Measurements from ENCODE around the gene PFDN6. TPM values are rescaled to one million over a fixed set of nuclear protein-coding genes. Genes with fewer than 3 reads are reported as not detected.
A peak's percentile ranks its signal among the peaks of the same experiment; 100 is the strongest.

Gene PFDN6
- total and polyA plus RNA-seq, 2 of the 13 experiments (the other 11 are each of a cell fraction or from before 2014, with no cell fraction given), result 75.5 to 87.0 TPM

DNA sequence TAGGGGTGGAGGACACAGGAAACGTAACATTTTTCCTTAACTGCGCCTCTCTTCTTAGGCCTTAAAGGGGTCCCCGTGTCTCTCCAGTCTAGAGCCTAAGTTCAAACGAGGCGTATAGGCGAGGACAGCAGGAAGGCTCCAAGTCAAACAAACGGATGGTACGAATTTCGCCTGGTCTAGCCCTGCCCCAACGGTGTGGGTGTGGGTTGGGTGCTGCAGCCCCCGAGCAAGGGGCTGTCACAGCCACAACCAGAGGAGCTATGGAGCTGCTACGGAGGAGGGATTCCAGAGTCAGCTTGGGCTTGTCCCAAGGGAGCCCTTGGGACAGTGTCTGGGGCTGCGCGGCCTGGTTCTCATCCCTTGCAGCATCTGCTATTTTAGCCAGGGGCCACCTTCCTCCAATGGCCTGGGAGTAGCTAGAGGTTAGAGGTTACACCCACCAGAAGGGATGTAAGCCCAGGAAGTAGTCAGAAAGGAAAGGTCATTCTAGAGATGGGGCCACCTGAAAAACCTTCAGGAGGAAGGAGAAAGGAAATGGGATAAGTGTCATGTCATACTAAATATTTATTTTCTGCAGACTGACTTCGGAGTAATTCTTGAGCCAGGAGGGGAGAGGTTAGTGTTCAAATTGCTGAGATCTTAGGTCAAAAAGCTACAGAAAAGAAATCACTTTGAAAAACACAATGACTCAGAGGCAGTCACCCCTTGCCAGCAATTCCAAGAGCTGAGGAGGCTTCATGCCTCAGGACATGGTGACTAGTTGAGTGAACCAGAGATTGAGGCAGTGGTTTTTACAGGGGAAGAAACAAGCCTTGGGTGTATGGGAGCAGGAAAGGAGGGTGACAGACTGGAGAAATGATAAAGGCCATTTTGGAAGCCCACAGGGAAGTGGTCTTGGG lies 39.4 kb upstream of the PFDN6 start (continued):
- TF ChIP-seq, protein P1, sequence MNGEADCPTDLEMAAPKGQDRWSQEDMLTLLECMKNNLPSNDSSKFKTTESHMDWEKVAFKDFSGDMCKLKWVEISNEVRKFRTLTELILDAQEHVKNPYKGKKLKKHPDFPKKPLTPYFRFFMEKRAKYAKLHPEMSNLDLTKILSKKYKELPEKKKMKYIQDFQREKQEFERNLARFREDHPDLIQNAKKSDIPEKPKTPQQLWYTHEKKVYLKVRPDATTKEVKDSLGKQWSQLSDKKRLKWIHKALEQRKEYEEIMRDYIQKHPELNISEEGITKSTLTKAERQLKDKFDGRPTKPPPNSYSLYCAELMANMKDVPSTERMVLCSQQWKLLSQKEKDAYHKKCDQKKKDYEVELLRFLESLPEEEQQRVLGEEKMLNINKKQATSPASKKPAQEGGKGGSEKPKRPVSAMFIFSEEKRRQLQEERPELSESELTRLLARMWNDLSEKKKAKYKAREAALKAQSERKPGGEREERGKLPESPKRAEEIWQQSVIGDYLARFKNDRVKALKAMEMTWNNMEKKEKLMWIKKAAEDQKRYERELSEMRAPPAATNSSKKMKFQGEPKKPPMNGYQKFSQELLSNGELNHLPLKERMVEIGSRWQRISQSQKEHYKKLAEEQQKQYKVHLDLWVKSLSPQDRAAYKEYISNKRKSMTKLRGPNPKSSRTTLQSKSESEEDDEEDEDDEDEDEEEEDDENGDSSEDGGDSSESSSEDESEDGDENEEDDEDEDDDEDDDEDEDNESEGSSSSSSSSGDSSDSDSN (CRISPR knock-in tag; IDR thresholded peaks at IDR 0.05), result peak; percentile 11; the same call in 1 of the 2 replicates
- TF ChIP-seq PCBP1 (IDR thresholded peaks at IDR 0.05; ENCODE audit: borderline replicate concordance, low read depth, low read length) (no peak), ZNF703 (CRISPR knock-in tag; IDR thresholded peaks at IDR 0.05; ENCODE audit: borderline replicate concordance) (peak; percentile 39; the same call in 1 of the 2 replicates), FOXK1 (CRISPR knock-in tag; IDR thresholded peaks at IDR 0.05; ENCODE audit: borderline replicate concordance, low read depth) (no peak), FOXA3 (CRISPR knock-in tag; IDR thresholded peaks at IDR 0.05) (peak; percentile 1; the same call in 1 of the 2 replicates), ELF1 (CRISPR knock-in tag; IDR thresholded peaks at IDR 0.05) (0 out of 2 replicates have a peak, but pooled peaks have one; percentile 1), CCAR2 (optimal IDR thresholded peaks at IDR 0.05; ENCODE audit: low read depth, low read length) (peak; percentile 58), SMAD9 (CRISPR knock-in tag; IDR thresholded peaks at IDR 0.05) (0 out of 2 replicates have a peak, but pooled peaks have one; percentile 57), SSRP1 (CRISPR knock-in tag; IDR thresholded peaks at IDR 0.05) (peak; percentile 15), PHF20 (CRISPR knock-in tag; IDR thresholded peaks at IDR 0.05) (peak; percentile 18; the same call in 1 of the 2 replicates), FOSL1 (CRISPR knock-in tag; IDR thresholded peaks at IDR 0.05; ENCODE audit: borderline replicate concordance) (peak; percentile 38; the same call in 1 of the 2 replicates), ZNF296 (CRISPR knock-in tag; conservative IDR thresholded peaks at IDR 0.05) (no peak), NKX3-1 (CRISPR knock-in tag; IDR thresholded peaks at IDR 0.05) (peak; percentile 14; the same call in 1 of the 2 replicates), ZNF337 (CRISPR knock-in tag; IDR thresholded peaks at IDR 0.05; ENCODE audit: borderline replicate concordance, low read depth) (0 out of 2 replicates have a peak, but pooled peaks have one; percentile 27), WIZ (CRISPR knock-in tag; IDR thresholded peaks at IDR 0.05) (0 out of 2 replicates have a peak, but pooled peaks have one; percentile 47), TARDBP (CRISPR knock-in tag; IDR thresholded peaks at IDR 0.05) (no peak), SRF (IDR thresholded peaks at IDR 0.05; ENCODE audit: low read depth, low read length) (no peak), RXRA (CRISPR knock-in tag; IDR thresholded peaks at IDR 0.05) (no peak), ZNF331 (CRISPR knock-in tag; IDR thresholded peaks at IDR 0.05) (no peak), ZNF547 (CRISPR knock-in tag; IDR thresholded peaks at IDR 0.05) (0 out of 2 replicates have a peak, but pooled peaks have one; percentile 71), PLRG1 (conservative IDR thresholded peaks at IDR 0.05) (no peak)
- TF ChIP-seq, protein P2, sequence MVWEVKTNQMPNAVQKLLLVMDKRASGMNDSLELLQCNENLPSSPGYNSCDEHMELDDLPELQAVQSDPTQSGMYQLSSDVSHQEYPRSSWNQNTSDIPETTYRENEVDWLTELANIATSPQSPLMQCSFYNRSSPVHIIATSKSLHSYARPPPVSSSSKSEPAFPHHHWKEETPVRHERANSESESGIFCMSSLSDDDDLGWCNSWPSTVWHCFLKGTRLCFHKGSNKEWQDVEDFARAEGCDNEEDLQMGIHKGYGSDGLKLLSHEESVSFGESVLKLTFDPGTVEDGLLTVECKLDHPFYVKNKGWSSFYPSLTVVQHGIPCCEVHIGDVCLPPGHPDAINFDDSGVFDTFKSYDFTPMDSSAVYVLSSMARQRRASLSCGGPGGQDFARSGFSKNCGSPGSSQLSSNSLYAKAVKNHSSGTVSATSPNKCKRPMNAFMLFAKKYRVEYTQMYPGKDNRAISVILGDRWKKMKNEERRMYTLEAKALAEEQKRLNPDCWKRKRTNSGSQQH (CRISPR knock-in tag; IDR thresholded peaks at IDR 0.05; ENCODE audit: low read depth), result peak; percentile 20; the same call in 1 of the 2 replicates
- TF ChIP-seq, protein P3, sequence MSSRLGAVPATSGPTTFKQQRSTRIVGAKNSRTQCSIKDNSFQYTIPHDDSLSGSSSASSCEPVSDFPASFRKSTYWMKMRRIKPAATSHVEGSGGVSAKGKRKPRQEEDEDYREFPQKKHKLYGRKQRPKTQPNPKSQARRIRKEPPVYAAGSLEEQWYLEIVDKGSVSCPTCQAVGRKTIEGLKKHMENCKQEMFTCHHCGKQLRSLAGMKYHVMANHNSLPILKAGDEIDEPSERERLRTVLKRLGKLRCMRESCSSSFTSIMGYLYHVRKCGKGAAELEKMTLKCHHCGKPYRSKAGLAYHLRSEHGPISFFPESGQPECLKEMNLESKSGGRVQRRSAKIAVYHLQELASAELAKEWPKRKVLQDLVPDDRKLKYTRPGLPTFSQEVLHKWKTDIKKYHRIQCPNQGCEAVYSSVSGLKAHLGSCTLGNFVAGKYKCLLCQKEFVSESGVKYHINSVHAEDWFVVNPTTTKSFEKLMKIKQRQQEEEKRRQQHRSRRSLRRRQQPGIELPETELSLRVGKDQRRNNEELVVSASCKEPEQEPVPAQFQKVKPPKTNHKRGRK (CRISPR knock-in tag; IDR thresholded peaks at IDR 0.05), result 0 out of 2 replicates have a peak, but pooled peaks have one; percentile 39
- TF ChIP-seq, protein P4, sequence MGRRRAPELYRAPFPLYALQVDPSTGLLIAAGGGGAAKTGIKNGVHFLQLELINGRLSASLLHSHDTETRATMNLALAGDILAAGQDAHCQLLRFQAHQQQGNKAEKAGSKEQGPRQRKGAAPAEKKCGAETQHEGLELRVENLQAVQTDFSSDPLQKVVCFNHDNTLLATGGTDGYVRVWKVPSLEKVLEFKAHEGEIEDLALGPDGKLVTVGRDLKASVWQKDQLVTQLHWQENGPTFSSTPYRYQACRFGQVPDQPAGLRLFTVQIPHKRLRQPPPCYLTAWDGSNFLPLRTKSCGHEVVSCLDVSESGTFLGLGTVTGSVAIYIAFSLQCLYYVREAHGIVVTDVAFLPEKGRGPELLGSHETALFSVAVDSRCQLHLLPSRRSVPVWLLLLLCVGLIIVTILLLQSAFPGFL (CRISPR knock-in tag; IDR thresholded peaks at IDR 0.05), result peak; percentile 62; the same call in 1 of the 2 replicates
